OCI-LY7 (cell line): ENCODE results near the gene PAQR3. TPM values are rescaled to one million over a fixed set of nuclear protein-coding genes. Genes with fewer than 3 reads are reported as not detected.

Experiments
- BruUV-seq: library from RNA; stranded (reverse); fragments of 400-500 nt; replicated peaks from 2 replicates; lab custom pipeline; 2021; lab: Mats Ljungman, UMichigan
- CTCF ChIA-PET: fragments of 300-600 bp; sonication (Branson Sonifier 250); formaldehyde crosslinking; loops from one replicate; lab custom pipeline; 2022; ENCODE audit warnings: antibody characterized with exemption; ENCODE audit not compliant: unreplicated experiment; lab: Charles Lee
- POLR2A ChIA-PET: fragments of 300-600 bp; sonication (Branson Sonifier 250); formaldehyde crosslinking; loops from one replicate; lab custom pipeline; 2022; ENCODE audit warnings: antibody characterized with exemption; lab: Charles Lee
- DNase-seq: peaks from one replicate; pipeline ENCODE4 v3.0.0-alpha.2; 2015; ENCODE audit warnings: low spot score
- H2AFZ ChIP-seq: fragments of 200-600 bp; sonication (generic), shearing (Covaris generic); 2 replicates; pipeline ENCODE4 v1.6.1; 2014; ENCODE audit warnings: mild to moderate bottlenecking, antibody characterized with exemption, low read length, moderate library complexity
- H3K27ac ChIP-seq: fragments of 200-600 bp; sonication (generic); 2 replicates; pipeline ENCODE4 v1.5.1; 2014; ENCODE audit warnings: mixed run types, low read depth, mild to moderate bottlenecking, moderate library complexity, low read length, inconsistent platforms; ENCODE audit not compliant: poor library complexity, severe bottlenecking
- H3K36me3 ChIP-seq: fragments of 200-600 bp; sonication (generic); 2 replicates; pipeline ENCODE4 v1.6.1; 2014; ENCODE audit warnings: mild to moderate bottlenecking, antibody characterized with exemption, low read length, moderate library complexity, mixed read lengths; ENCODE audit not compliant: insufficient read depth
- H3K4me1 ChIP-seq: fragments of 200-600 bp; sonication (generic); 2 replicates; pipeline ENCODE4 v1.5.1; 2014; ENCODE audit warnings: mild to moderate bottlenecking, low read length; ENCODE audit not compliant: insufficient read depth, poor library complexity, severe bottlenecking
- H3K4me2 ChIP-seq: fragments of 200-600 bp; sonication (generic); 2 replicates; pipeline ENCODE4 v1.6.1; 2014; ENCODE audit warnings: mild to moderate bottlenecking, low read length
- H3K4me3 ChIP-seq: fragments of 200-600 bp; sonication (generic); 2 replicates; pipeline ENCODE4 v1.5.1; 2014; ENCODE audit warnings: mild to moderate bottlenecking, low read depth, low read length; ENCODE audit not compliant: poor library complexity, severe bottlenecking
- H3K79me2 ChIP-seq: fragments of 200-600 bp; sonication (generic); 2 replicates; pipeline ENCODE4 v1.6.1; 2016; ENCODE audit warnings: low read depth, mild to moderate bottlenecking, low read length, moderate library complexity, mixed read lengths; ENCODE audit not compliant: insufficient read depth
- H3K9me2 ChIP-seq: fragments of 200-600 bp; sonication (generic); 2 replicates; pipeline ENCODE4 v1.6.1; 2016; ENCODE audit warnings: mild to moderate bottlenecking, low read length, mixed read lengths; ENCODE audit not compliant: insufficient read depth
- H3K9me3 ChIP-seq: fragments of 200-600 bp; sonication (generic); 2 replicates; pipeline ENCODE4 v1.6.1; 2014; ENCODE audit warnings: mild to moderate bottlenecking, mixed run types, low read length, mixed read lengths
- H4K20me1 ChIP-seq: fragments of 200-600 bp; sonication (generic); 2 replicates; pipeline ENCODE4 v1.6.1; 2014; ENCODE audit warnings: mild to moderate bottlenecking, antibody characterized with exemption, low read length, moderate library complexity, mixed read lengths; ENCODE audit not compliant: insufficient read depth
- EZH2phosphoT487 ChIP-seq: fragments of 200-600 bp; sonication (generic); IDR thresholded peaks from 2 replicates; pipeline ENCODE4 v1.6.1; 2018; ENCODE audit warnings: low read depth, borderline replicate concordance, mild to moderate bottlenecking, mixed run types, antibody characterized with exemption, low read length, moderate library complexity, mixed read lengths
- intact Hi-C: fragments of 100-400 bp; cut with micrococcal nuclease; formaldehyde crosslinking; loops from one replicate; pipeline ENCODE4 v1.10.0; 2022; ENCODE audit not compliant: unreplicated experiment
- total RNA-seq, 2 experiments: library from RNA; depleted of rRNA in 1 of 2; stranded (reverse); fragments of >200 nt in 1 of 2; shearing (Covaris generic) in 1 of 2; gene quantifications; 2 replicates each; pipeline ENCODE4 v1.2.3, GENCODE V29; 2014 to 2022
- TF ChIP-seq, protein P1 (sequence below): fragments of 200-600 bp; sonication (generic); conservative IDR thresholded peaks from 2 replicates; pipeline ENCODE4 v1.5.1; 2014; ENCODE audit warnings: mild to moderate bottlenecking, antibody characterized with exemption, low read length, moderate library complexity, mixed read lengths

Gene PAQR3
- total RNA-seq, 2 experiments from 2014 or later: 21.6 to 28.4 TPM

DNA sequence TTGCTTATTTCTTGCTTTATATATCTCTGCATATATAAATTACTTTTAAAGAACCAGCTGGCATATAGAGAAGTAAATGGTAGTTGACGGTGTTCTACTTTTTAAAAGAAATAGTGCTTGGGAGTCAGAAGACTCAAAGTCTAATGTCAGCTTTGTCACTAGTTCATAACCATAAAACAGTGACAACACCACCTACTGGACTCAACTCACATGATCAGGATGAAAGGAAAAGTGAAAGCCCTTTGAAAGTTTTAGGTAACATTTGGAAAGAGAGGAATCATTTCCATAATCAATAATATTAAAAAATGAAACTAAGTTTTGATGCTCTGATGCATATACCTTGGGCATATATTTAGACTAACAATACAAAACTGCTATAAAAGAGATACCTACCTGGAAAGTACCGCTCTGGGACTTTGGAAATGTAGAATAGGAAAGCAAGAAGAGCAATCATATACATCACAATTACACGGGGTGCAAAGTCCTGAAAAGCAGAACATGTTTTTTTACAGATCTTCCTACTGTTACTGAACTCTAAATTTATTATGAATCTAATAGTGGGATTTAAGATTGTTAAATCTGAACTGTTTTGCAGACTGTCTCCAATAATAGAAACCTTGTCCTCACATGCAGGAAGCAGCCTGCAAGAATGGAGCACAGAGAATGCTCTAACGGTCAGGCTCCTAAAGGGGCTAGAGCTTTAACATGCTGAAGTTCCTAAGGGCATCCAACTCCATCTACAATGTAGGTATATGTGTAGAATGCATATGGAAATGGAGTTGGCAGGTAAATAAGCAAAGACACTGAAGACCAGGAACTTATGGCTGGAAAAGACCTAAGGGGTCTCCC, 15.6 kb downstream of the PAQR3 start:
- BruUV-seq: no TSS peak
- CTCF ChIA-PET: no interaction called here
- no peak for TF ChIP-seq EZH2phosphoT487
- TF ChIP-seq, protein P1, sequence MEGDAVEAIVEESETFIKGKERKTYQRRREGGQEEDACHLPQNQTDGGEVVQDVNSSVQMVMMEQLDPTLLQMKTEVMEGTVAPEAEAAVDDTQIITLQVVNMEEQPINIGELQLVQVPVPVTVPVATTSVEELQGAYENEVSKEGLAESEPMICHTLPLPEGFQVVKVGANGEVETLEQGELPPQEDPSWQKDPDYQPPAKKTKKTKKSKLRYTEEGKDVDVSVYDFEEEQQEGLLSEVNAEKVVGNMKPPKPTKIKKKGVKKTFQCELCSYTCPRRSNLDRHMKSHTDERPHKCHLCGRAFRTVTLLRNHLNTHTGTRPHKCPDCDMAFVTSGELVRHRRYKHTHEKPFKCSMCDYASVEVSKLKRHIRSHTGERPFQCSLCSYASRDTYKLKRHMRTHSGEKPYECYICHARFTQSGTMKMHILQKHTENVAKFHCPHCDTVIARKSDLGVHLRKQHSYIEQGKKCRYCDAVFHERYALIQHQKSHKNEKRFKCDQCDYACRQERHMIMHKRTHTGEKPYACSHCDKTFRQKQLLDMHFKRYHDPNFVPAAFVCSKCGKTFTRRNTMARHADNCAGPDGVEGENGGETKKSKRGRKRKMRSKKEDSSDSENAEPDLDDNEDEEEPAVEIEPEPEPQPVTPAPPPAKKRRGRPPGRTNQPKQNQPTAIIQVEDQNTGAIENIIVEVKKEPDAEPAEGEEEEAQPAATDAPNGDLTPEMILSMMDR: peak; percentile 64
- Histone ChIP-seq H4K20me1 (no peaks in the 10 kb centered on the region), H3K4me3 (no peak overlapping the region), H3K36me3 (peaks cover 56% of the 10 kb centered on the region), H2AFZ (no peak overlapping the region), H3K27ac (no peak overlapping the region), H3K4me1 (no peaks in the 10 kb centered on the region), H3K9me3 (no peaks in the 10 kb centered on the region), H3K4me2 (no peak overlapping the region), H3K79me2 (no peaks in the 10 kb centered on the region), H3K9me2 (no peaks in the 10 kb centered on the region)
- peak; percentile 15 for DNase-seq
- intact Hi-C loops: no loop called here
- POLR2A ChIA-PET: interaction anchor here (1.3 kb wide), 1 partner anchor 9 kb away, joined by 3 read pairs; no protein-coding TSS in a partner anchor

DNA sequence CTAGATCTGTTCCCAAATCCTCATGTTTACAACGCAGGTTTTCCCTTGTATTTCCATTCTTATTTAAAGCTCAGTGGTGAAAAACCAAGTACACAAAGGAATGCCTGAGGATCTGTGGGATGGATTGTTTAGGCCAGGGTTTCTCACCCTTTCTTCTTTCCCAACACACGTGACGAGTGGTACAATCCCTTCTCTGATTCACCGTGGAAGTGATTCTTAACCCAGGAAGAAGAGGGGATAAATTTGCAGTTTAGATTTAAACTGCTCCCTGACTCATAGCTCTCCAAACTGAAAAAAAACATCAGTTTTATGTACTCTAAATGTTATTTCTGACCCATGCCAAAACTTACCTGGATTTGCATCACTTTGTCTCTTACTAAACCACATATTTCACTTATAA, 17.0 kb downstream of the PAQR3 start:
- no peak overlapping the region for H3K27ac ChIP-seq
- BruUV-seq: no TSS peak
- intact Hi-C loops: no loop called here

More for the DNA sequence above, 17.0 kb downstream of the PAQR3 start:
- no peaks in the 10 kb centered on the region for H3K4me1 ChIP-seq
- ChIA-PET POLR2A (interaction anchor here (1.0 to 1.1 kb wide), 3 partner anchors 13 to 17 kb away, joined by 3 to 5 read pairs (median 4); no protein-coding TSS in a partner anchor), CTCF (interaction anchor here (0.7 kb wide), 1 partner anchor 16 kb away, joined by 3 read pairs; no protein-coding TSS in a partner anchor)
- TF ChIP-seq, protein P1: no peak
- no peak for TF ChIP-seq EZH2phosphoT487
- peaks cover 57% of the 10 kb centered on the region for H3K36me3 ChIP-seq
- DNase-seq: no peak
- H3K9me3 ChIP-seq: no peaks in the 10 kb centered on the region
- no peak overlapping the region for H2AFZ ChIP-seq
- H3K4me2 ChIP-seq: no peak overlapping the region
- H3K9me2 ChIP-seq: no peaks in the 10 kb centered on the region
- H3K4me3 ChIP-seq: no peak overlapping the region
- no peaks in the 10 kb centered on the region for H3K79me2 ChIP-seq
- H4K20me1 ChIP-seq: no peaks in the 10 kb centered on the region
